Astrocyte of the cerebellum (primary cell): ENCODE results near the gene PLEKHA8.

ENCODE experiments used
- DNase-seq: peaks from one replicate; pipeline ENCODE4 v3.0.0-alpha.2; 2011; ENCODE audit warnings: low read depth
- H3K4me3 ChIP-seq: 2 replicates; pipeline ENCODE4 v1.5.1; 2011; ENCODE audit warnings: mild to moderate bottlenecking, low read depth, low read length, moderate library complexity
- CTCF ChIP-seq: IDR thresholded peaks from 2 replicates; pipeline ENCODE4 v1.5.1; 2012; ENCODE audit warnings: low read length, low read depth, moderate library complexity, mild to moderate bottlenecking; ENCODE audit errors: missing control alignments
- in situ Hi-C: cut with HindIII; loops from 2 replicates; pipeline ENCODE4 v1.10.0; 2017; ENCODE audit warnings: low sequenced_read_pairs

Gene PLEKHA8

GRCh38 chr7:30162622-30163124, 134.5 kb downstream of the PLEKHA8 start:
- H3K4me3 ChIP-seq, result no peak overlapping the region
- in situ Hi-C loops, result no loop called here
- DNase-seq, result no peak
- TF ChIP-seq CTCF, result no peak

- DNase-seq, result no peak
- no peak for TF ChIP-seq CTCF
- in situ Hi-C loops, result no loop called here
- no peak overlapping the region for H3K4me3 ChIP-seq
Measured at GRCh38 chr7:30163231-30163894, 135.2 kb downstream of the PLEKHA8 start.

- TF ChIP-seq CTCF, result peak; percentile 50
- H3K4me3 ChIP-seq, result no peak overlapping the region
- in situ Hi-C loops, result no loop called here
- DNase-seq, result peak; percentile 58
Measured at GRCh38 chr7:30164567-30164966, 136.4 kb downstream of the PLEKHA8 start.

GRCh38 chr7:30165590-30165989, 137.4 kb downstream of the PLEKHA8 start:
- no peak for DNase-seq
- TF ChIP-seq CTCF, result no peak
- no peak overlapping the region for H3K4me3 ChIP-seq
- in situ Hi-C loops, result no loop called here

- TF ChIP-seq CTCF, result no peak
- DNase-seq, result no peak
- in situ Hi-C loops, result no loop called here
- no peak overlapping the region for H3K4me3 ChIP-seq
Measured at GRCh38 chr7:30166155-30166840, 138.1 kb downstream of the PLEKHA8 start.

- TF ChIP-seq CTCF, result no peak
- H3K4me3 ChIP-seq, result no peak overlapping the region
- in situ Hi-C loops, result no loop called here
Measured at GRCh38 chr7:30166841-30167235, 138.6 kb downstream of the PLEKHA8 start.

More at GRCh38 chr7:30166841-30167235, 138.6 kb downstream of the PLEKHA8 start:
- no peak for DNase-seq
